Measurements from ENCODE around the gene AMELX. TPM values are rescaled to one million over a fixed set of nuclear protein-coding genes. Genes with fewer than 3 reads are reported as not detected.

Gene AMELX
- not detected for total RNA-seq

- WGBS, 2 donors (ENCODE audit: low coverage in 1 of 2): 67 to 100% methylated on average over 2 of the region's 2 CpGs
Observed at GRCh38 chrX:11293113-11293512, at the start of gene AMELX. Gene AMELX (plus strand): TSS chrX:11293413. CDS start chrX:11294789, 1,376 bp downstream.

GRCh38 chrX:11244636-11245035 is 48.6 kb upstream of the AMELX start:
- 40% methylated on average over 2 of the region's 2 CpGs; no CpG with 5 or more reads in 1 of the 2 donors for WGBS, 2 donors (ENCODE audit: low coverage in 1 of 2)
- in situ Hi-C loops (cut with MboI; ENCODE audit: low pct_ligation_motif_present in 1 of 4, low pct_unique_long_range_greater_than_20kb in 1 of 4, low sequenced_read_pairs in 3 of 4): loop anchor here in 1 of 4 donors (25.0 kb wide), 1 partner anchor 93 kb away; no protein-coding TSS in a partner anchor
- no peak overlapping the region for H3K27ac ChIP-seq

More at GRCh38 chrX:11293113-11293512, at the start of gene AMELX:
- DNase-seq: no peak
- Histone ChIP-seq H3K4me3 (no peak within 1 kb of the TSS), H3K27ac (no peak within 1 kb of the TSS), H3K27me3 (no peaks in the 10 kb centered on the region), H3K9me3 (no peaks in the 10 kb centered on the region), H3K36me3 (no peaks in the 10 kb centered on the region), H3K4me1 (peaks cover 0 to 5% (median 0%) of the 10 kb centered on the region in 4 donors)
- in situ Hi-C loops (cut with MboI; ENCODE audit: low pct_ligation_motif_present in 1 of 4, low pct_unique_long_range_greater_than_20kb in 1 of 4, low sequenced_read_pairs in 3 of 4): no loop called here
- intact Hi-C loops (cut with DNase I; ENCODE audit: low total_unique reads): no loop called here
- no peak for TF ChIP-seq EP300 (IDR thresholded peaks at IDR 0.05; ENCODE audit: low read depth)
- no peak for TF ChIP-seq POLR2AphosphoS5 (IDR thresholded peaks at IDR 0.05)
- TF ChIP-seq POLR2A (IDR thresholded peaks at IDR 0.05): no peak
- no peak for TF ChIP-seq CTCF (IDR thresholded peaks at IDR 0.05)

GRCh38 chrX:11254417-11255109 is 38.6 kb upstream of the AMELX start:
- Histone ChIP-seq H3K4me3 (no peak overlapping the region), H3K9me3 (no peaks in the 10 kb centered on the region), H3K27ac (no peak overlapping the region), H3K4me1 (no peaks in the 10 kb centered on the region), H3K27me3 (no peaks in the 10 kb centered on the region), H3K36me3 (no peaks in the 10 kb centered on the region)
- WGBS, 2 donors (ENCODE audit: low coverage in 1 of 2): 82% methylated on average over 5 of the region's 5 CpGs; no CpG with 5 or more reads in 1 of the 2 donors
- DNase-seq: no peak
- TF ChIP-seq EP300 (IDR thresholded peaks at IDR 0.05; ENCODE audit: low read depth): no peak
- TF ChIP-seq POLR2AphosphoS5 (IDR thresholded peaks at IDR 0.05): no peak
- TF ChIP-seq POLR2A (IDR thresholded peaks at IDR 0.05): no peak
- no peak for TF ChIP-seq CTCF (IDR thresholded peaks at IDR 0.05)
- in situ Hi-C loops (cut with MboI; ENCODE audit: low pct_ligation_motif_present in 1 of 4, low pct_unique_long_range_greater_than_20kb in 1 of 4, low sequenced_read_pairs in 3 of 4) (no loop called here), intact Hi-C loops (cut with DNase I; ENCODE audit: low total_unique reads) (no loop called here)

More at GRCh38 chrX:11244636-11245035, 48.6 kb upstream of the AMELX start:
- TF ChIP-seq CTCF (IDR thresholded peaks at IDR 0.05) (no peak), POLR2AphosphoS5 (IDR thresholded peaks at IDR 0.05) (no peak), POLR2A (IDR thresholded peaks at IDR 0.05) (no peak), EP300 (IDR thresholded peaks at IDR 0.05; ENCODE audit: low read depth) (no peak)
- no peak overlapping the region for H3K4me3 ChIP-seq
- H3K36me3 ChIP-seq: no peaks in the 10 kb centered on the region
- H3K4me1 ChIP-seq: no peaks in the 10 kb centered on the region
- DNase-seq: no peak
- H3K9me3 ChIP-seq: no peaks in the 10 kb centered on the region
- intact Hi-C loops (cut with DNase I; ENCODE audit: low total_unique reads): no loop called here
- H3K27me3 ChIP-seq: no peaks in the 10 kb centered on the region

- no peak for TF ChIP-seq POLR2A (IDR thresholded peaks at IDR 0.05)
- TF ChIP-seq POLR2AphosphoS5 (IDR thresholded peaks at IDR 0.05): no peak
- TF ChIP-seq EP300 (IDR thresholded peaks at IDR 0.05; ENCODE audit: low read depth): no peak
- no peak for TF ChIP-seq CTCF (IDR thresholded peaks at IDR 0.05)
- in situ Hi-C loops (cut with MboI; ENCODE audit: low pct_ligation_motif_present in 1 of 4, low pct_unique_long_range_greater_than_20kb in 1 of 4, low sequenced_read_pairs in 3 of 4): no loop called here
- Histone ChIP-seq H3K4me3 (no peak overlapping the region), H3K27me3 (no peaks in the 10 kb centered on the region), H3K27ac (no peak overlapping the region), H3K4me1 (no peaks in the 10 kb centered on the region), H3K36me3 (no peaks in the 10 kb centered on the region), H3K9me3 (no peaks in the 10 kb centered on the region)
- intact Hi-C loops (cut with DNase I; ENCODE audit: low total_unique reads): no loop called here
- 72% methylated on average over 2 of the region's 2 CpGs; no CpG with 5 or more reads in 1 of the 2 donors for WGBS, 2 donors (ENCODE audit: low coverage in 1 of 2)
- no peak for DNase-seq
Observed at GRCh38 chrX:11257290-11257689, 35.9 kb upstream of the AMELX start.
